ENCODE measurements around the gene CCDC178.
"Not testable (repeated sequence)": the region's sequence is repeated elsewhere in the genome, so short reads cannot be mapped to it uniquely, and the experiment has no call there.

The CCDC178 gene

GRCh38 chr18:33014060-33014796, 426.3 kb downstream of the CCDC178 start:
- peak; percentile 14 for DNase-seq (ENCODE audit: low read depth, low spot score)

GRCh38 chr18:33010149-33010548, 430.4 kb downstream of the CCDC178 start:
- DNase-seq (ENCODE audit: low read depth, low spot score), result peak; percentile 83

GRCh38 chr18:32998921-32999320, 441.6 kb downstream of the CCDC178 start:
- DNase-seq (ENCODE audit: low read depth, low spot score), result no peak

DNA sequence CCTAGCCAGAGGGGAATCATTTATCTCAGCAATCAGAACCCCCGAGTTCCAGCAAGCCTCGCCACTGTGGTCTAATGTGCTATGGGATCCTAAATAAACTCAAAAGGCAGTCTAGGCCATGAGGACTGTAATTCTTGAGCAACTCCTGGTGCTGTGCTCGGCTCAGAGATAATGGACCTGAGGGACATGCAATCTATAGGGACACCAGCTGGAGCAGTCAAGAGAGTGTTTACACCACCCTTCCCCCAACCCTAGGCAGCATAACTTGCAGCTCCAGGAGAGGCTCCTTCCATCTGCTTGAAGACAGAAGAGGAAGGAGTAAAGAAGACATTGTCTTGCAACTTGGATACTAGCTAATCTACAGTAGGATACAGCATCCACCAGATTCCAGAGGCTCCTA, 442.2 kb downstream of the CCDC178 start:
- DNase-seq (ENCODE audit: low read depth, low spot score), result no peak

GRCh38 chr18:32983721-32984120, 456.8 kb downstream of the CCDC178 start:
- DNase-seq (ENCODE audit: low read depth, low spot score), result no peak

- no peak for DNase-seq (ENCODE audit: low read depth, low spot score)
These were observed 459.6 kb downstream of the CCDC178 start for GRCh38 chr18:32980896-32981295.

GRCh38 chr18:32975501-32975900, 465.0 kb downstream of the CCDC178 start:
- DNase-seq (ENCODE audit: low read depth, low spot score), result no peak

GRCh38 chr18:32975163-32975436, 465.4 kb downstream of the CCDC178 start:
- no peak for DNase-seq (ENCODE audit: low read depth, low spot score)

DNA sequence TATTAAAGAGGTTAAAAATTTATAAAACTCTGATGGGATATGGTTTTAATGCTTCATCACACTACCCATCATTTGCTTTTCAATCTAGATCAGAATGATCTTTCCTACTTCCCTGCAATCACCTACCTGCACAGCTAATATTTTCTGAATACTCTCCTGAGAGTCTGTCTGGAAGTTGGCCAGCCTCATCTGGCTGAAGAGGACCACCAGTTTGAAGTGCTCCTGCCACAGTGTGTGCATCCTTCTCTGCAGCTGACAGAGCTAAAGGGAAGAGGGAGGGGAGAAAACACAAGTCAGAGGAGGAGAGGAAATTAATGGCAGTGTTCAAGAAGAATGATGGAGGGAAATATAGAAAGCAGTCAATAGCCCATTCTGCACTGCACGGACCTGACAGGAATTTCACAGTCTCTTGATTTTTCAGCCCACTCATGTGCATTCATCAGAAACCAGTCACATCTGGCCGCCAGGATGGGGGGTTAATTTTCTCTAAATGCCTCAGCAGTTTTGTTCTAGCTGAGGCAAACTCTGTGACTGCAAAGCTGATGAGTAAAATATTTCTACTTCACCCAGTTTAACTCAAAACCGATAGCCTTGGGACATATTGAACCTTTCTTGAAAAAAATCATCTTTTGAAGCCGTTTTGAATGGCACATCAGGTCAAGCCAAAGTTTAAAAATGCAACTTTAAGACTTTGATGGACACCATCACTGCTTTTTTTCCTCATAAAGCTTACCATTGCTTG, 465.9 kb downstream of the CCDC178 start:
- peak; percentile 11 for DNase-seq (ENCODE audit: low read depth, low spot score)

DNA sequence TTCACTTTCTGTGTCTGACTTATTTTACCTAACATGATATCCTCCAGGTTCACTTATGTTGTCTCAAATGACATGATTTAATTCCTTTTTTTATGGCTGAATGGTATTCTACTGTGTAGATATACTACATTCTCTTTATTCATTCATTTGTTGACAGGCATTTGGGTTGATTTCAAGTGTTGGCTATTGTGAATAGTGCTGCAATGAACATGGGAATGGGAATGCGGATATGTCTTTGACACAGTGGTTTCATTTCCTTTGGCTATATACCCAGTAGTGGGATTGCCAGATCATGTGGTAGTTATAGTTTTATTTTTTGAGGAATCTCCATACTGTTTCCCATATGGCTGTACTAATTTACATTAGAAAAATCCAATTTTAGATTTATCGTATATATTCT, 472.3 kb downstream of the CCDC178 start:
- DNase-seq (ENCODE audit: low read depth, low spot score), result no peak

- DNase-seq (ENCODE audit: low read depth, low spot score), result no peak
These were observed 474.4 kb downstream of the CCDC178 start for GRCh38 chr18:32966141-32966540.

GRCh38 chr18:32961538-32961937, 479.0 kb downstream of the CCDC178 start:
- DNase-seq (ENCODE audit: low read depth, low spot score), result no peak

DNA sequence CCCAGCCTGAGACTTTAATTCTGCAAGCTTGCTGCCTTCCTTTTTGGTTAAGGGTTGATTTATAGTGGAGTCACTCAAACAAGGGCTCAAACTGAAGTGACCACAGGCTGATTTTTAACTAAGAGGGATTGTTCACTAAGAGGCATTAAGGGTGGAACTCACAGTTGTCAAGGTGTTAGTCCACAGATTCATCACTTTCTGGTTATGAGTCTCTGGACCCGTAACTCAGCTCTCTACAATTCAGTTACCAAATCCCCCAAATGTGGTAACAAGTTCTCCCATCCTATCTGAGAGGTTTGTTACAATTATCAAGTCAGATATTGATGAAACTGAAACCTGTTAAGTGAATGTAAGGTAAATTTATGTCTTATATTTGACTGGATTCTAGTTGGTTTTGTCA, 481.8 kb downstream of the CCDC178 start:
- DNase-seq (ENCODE audit: low read depth, low spot score), result no peak

- DNase-seq (ENCODE audit: low read depth, low spot score), result peak; percentile 81
These were observed 483.8 kb downstream of the CCDC178 start for GRCh38 chr18:32956591-32957315.

GRCh38 chr18:32952318-32952717, 488.2 kb downstream of the CCDC178 start:
- not testable (repeated sequence) for DNase-seq (ENCODE audit: low read depth, low spot score)

DNA sequence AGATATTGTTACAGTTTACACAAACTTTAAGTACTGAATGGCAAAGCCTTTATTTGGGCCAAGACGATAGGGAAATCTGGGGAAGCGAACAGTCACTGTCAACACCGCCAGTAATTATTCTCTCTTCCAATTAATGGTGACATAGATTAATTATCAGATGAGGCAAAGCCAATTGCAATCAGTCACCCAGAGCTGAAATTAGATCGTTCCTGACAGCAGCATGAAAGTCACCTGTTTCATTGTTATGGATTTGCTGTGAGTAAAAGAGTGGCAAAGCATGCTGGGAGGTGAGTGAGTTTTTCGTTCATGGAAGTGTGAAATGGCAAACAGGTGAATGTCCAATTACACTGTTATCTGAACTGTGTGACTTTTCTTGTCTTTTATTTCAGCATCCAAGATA, 502.9 kb downstream of the CCDC178 start:
- no peak for DNase-seq (ENCODE audit: low read depth, low spot score)

DNA sequence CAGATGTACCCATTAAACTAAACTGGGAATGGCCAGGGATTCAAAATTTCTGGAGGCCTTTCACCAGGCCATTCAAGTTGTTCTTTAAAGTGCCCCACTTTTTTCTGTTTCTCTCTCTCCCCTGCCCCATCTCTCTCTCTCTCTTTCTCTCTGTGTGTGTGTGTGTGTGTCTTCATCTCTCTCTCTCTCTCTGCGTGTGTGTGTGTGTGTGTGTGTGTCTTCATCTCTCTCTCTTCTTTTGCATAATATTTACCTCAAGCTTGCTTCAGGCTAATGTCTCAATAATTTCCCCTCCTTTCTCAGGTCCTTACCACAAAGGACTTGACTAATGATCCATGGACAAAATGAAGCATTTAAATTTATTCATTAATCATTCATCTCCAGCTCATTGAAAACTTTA, 503.5 kb downstream of the CCDC178 start:
- no peak for DNase-seq (ENCODE audit: low read depth, low spot score)

GRCh38 chr18:32934201-32934600, 506.3 kb downstream of the CCDC178 start:
- DNase-seq (ENCODE audit: low read depth, low spot score), result no peak

- peak; percentile 56 for DNase-seq (ENCODE audit: low read depth, low spot score)
These were observed 509.7 kb downstream of the CCDC178 start for GRCh38 chr18:32930695-32931301.

DNA sequence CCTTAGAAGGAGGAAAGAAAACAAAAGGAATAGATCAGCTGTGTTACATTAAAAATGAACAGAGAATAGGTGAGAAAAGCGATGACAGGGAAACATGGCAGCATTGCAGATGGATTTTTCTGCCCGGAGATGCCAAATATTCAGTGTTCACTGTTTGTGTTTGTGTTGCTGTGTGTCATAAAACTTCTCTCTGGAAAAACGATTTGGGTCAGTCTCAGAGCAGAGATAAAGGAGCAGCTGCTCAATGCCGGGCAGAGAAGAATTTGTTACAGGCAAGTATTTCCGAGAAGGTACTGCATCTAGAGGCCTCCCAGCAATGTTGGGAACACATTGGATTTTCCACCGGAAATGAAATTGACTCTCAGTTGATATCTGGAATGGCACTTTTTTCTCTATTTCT, 511.3 kb downstream of the CCDC178 start:
- no peak for DNase-seq (ENCODE audit: low read depth, low spot score)

GRCh38 chr18:32922951-32923430, 517.5 kb downstream of the CCDC178 start:
- DNase-seq (ENCODE audit: low read depth, low spot score), result no peak

All from astrocyte of the hippocampus (primary cell).